HEK293 (cell line): ENCODE measurements around the gene AK3.
"Not testable (repeated sequence)": the region's sequence is repeated elsewhere in the genome, so short reads cannot be mapped to it uniquely, and the experiment has no call there.

ENCODE experiments used
- CTCF ChIA-PET: fragments of 350-600 bp; formaldehyde crosslinking; extraction: SDS; loops from one replicate; lab custom pipeline; 2021; ENCODE audit warnings: antibody characterized with exemption; lab: Yijun Ruan, JAX
- POLR2A ChIA-PET: fragments of 300-600 bp; formaldehyde crosslinking; extraction: SDS; loops from one replicate; lab custom pipeline; 2020; ENCODE audit warnings: antibody characterized with exemption, inconsistent platforms; lab: Yijun Ruan, JAX
- H3K27ac ChIP-seq: fragments of 200-500 bp; sonication (Bioruptor generic); 2 replicates; pipeline ENCODE4 v1.5.1; 2014; ENCODE audit warnings: low read depth, low read length, control low read depth, inconsistent platforms; ENCODE audit errors: extremely low read depth
- H3K36me3 ChIP-seq, 2 experiments: fragments of 200-500 bp in 1 of 2; sonication (Bioruptor generic) in 1 of 2; 1 replicate in 1 of 2; 2 replicates in 1 of 2; pipeline ENCODE4 v1.5.1; 2014 to 2017; ENCODE audit warnings: inconsistent platforms in 2 of 2, low read length in 2 of 2; ENCODE audit not compliant: control insufficient read depth in 2 of 2, insufficient read depth in 1 of 2
- H3K4me1 ChIP-seq: fragments of 200-500 bp; sonication (Bioruptor generic); 2 replicates; pipeline ENCODE4 v1.5.1; 2014; ENCODE audit warnings: mild to moderate bottlenecking, low read length, inconsistent platforms; ENCODE audit not compliant: control insufficient read depth, insufficient read depth
- H3K4me3 ChIP-seq: 2 replicates; pipeline ENCODE4 v1.5.1; 2011; ENCODE audit warnings: low read depth, mild to moderate bottlenecking, control low read depth, low read length, moderate library complexity
- H3K9me3 ChIP-seq: fragments of 200-500 bp; sonication (Bioruptor generic); 2 replicates; pipeline ENCODE4 v1.5.1; 2014; ENCODE audit warnings: low read depth, low read length, inconsistent platforms; ENCODE audit not compliant: control insufficient read depth, insufficient read depth
- ZNF146 ChIP-seq: fragments of 450-650 bp; formaldehyde crosslinking; IDR thresholded peaks from 2 replicates; pipeline ENCODE4 v1.5.1; 2016; ENCODE audit warnings: missing biosample characterization, missing genetic modification characterization
- ZNF23 ChIP-seq: fragments of 450-650 bp; formaldehyde crosslinking; IDR thresholded peaks from 2 replicates; pipeline ENCODE4 v1.5.1; 2016; ENCODE audit warnings: missing biosample characterization, missing genetic modification characterization, borderline replicate concordance
- ZNF274 ChIP-seq, 2 experiments: fragments of 200-500 bp in 1 of 2; fragments of 450-650 bp in 1 of 2; sonication (Bioruptor generic) in 1 of 2; formaldehyde crosslinking in 1 of 2; IDR thresholded peaks; 2 replicates each; pipeline versions ENCODE4 v1.5.1 to v1.6.1; 2014 to 2016; ENCODE audit warnings: borderline replicate concordance in 1 of 2, inconsistent platforms in 1 of 2, low read length in 1 of 2, missing biosample characterization in 1 of 2, missing genetic modification characterization in 1 of 2
- ZNF362 ChIP-seq: fragments of 450-650 bp; formaldehyde crosslinking; IDR thresholded peaks from 2 replicates; pipeline ENCODE4 v1.5.1; 2016; ENCODE audit warnings: missing biosample characterization, missing genetic modification characterization
- ZNF514 ChIP-seq: fragments of 450-650 bp; formaldehyde crosslinking; IDR thresholded peaks from 2 replicates; pipeline ENCODE4 v1.5.1; 2016; ENCODE audit warnings: missing biosample characterization, missing genetic modification characterization
- ZNF580 ChIP-seq: fragments of 450-650 bp; formaldehyde crosslinking; IDR thresholded peaks from 2 replicates; pipeline ENCODE4 v1.5.1; 2016; ENCODE audit warnings: missing biosample characterization, missing genetic modification characterization
- ZNF596 ChIP-seq: fragments of 450-650 bp; IDR thresholded peaks from 2 replicates; pipeline ENCODE4 v1.5.0; 2018; ENCODE audit warnings: missing biosample characterization, mild to moderate bottlenecking, missing genetic modification characterization, moderate library complexity
- ZNF639 ChIP-seq: fragments of 450-650 bp; formaldehyde crosslinking; IDR thresholded peaks from 2 replicates; pipeline ENCODE4 v1.5.1; 2016; ENCODE audit warnings: missing biosample characterization, missing genetic modification characterization
- ZNF776 ChIP-seq: fragments of 450-650 bp; formaldehyde crosslinking; IDR thresholded peaks from 2 replicates; pipeline ENCODE4 v1.5.0; 2017; ENCODE audit warnings: missing biosample characterization, missing genetic modification characterization, borderline replicate concordance
- ZNF777 ChIP-seq: fragments of 450-650 bp; formaldehyde crosslinking; IDR thresholded peaks from 2 replicates; pipeline ENCODE4 v1.5.1; 2017; ENCODE audit warnings: missing biosample characterization, missing genetic modification characterization, borderline replicate concordance
- ZSCAN18 ChIP-seq: fragments of 450-650 bp; formaldehyde crosslinking; IDR thresholded peaks from 2 replicates; pipeline ENCODE4 v1.5.1; 2016; ENCODE audit warnings: missing biosample characterization, missing genetic modification characterization

The AK3 gene

GRCh38 chr9:4661165-4661564 is 79.8 kb downstream of the AK3 start:
- Histone ChIP-seq H3K36me3 (no peaks in the 10 kb centered on the region), H3K4me3 (no peak overlapping the region), H3K9me3 (no peaks in the 10 kb centered on the region), H3K4me1 (peaks cover 10% of the 10 kb centered on the region), H3K27ac (no peak overlapping the region)
- CTCF ChIA-PET, result interaction anchor here (0.6 to 1.8 kb wide), 4 partner anchors 15 to 1254 kb away, joined by 3 to 16 read pairs (median 4); no protein-coding TSS in a partner anchor
- TF ChIP-seq ZNF362 (tag by site-specific recombination) (no peak), ZNF777 (tag by site-specific recombination) (no peak), ZNF776 (tag by site-specific recombination) (no peak), ZNF639 (tag by site-specific recombination) (no peak), ZNF514 (tag by site-specific recombination) (no peak), ZNF596 (no peak), ZNF23 (tag by site-specific recombination) (no peak), ZNF274 (IDR thresholded peaks at IDR 0.05; ENCODE audit: low read length) (no peak), ZNF274 (tag by site-specific recombination; IDR thresholded peaks at IDR 0.05; ENCODE audit: borderline replicate concordance) (no peak), ZSCAN18 (tag by site-specific recombination) (no peak)
- POLR2A ChIA-PET, result no interaction called here

GRCh38 chr9:4660665-4661064 is 80.3 kb downstream of the AK3 start:
- H3K4me1 ChIP-seq, result peaks cover 10% of the 10 kb centered on the region
- H3K27ac ChIP-seq, result not testable (repeated sequence)
- TF ChIP-seq ZNF580 (tag by site-specific recombination) (0 out of 2 replicates have a peak, but pooled peaks have one; percentile 41), ZNF146 (tag by site-specific recombination) (peak; percentile 93)
- TF ChIP-seq, all 188 proteins: peak for 2; not testable (repeated sequence) for 186
- H3K9me3 ChIP-seq, H3K36me3 ChIP-seq, H3K4me3 ChIP-seq, POLR2A ChIA-PET: not testable (repeated sequence)
- CTCF ChIA-PET, result interaction anchor here (1.5 kb wide), 1 partner anchor 56 kb away, joined by 4 read pairs; no protein-coding TSS in a partner anchor
